Effector memory CD4-positive, alpha-beta T cell (primary cell): ENCODE measurements around the gene SLC11A1.

Experiments used
- DNase-seq, 3 donors: peaks; one replicate each; pipeline ENCODE4 v3.0.0-alpha.2; 2020
- H3K27ac ChIP-seq: 2 replicates; pipeline ENCODE4 v1.7.0; 2013; ENCODE audit warnings: mild to moderate bottlenecking, low read length, moderate library complexity; ENCODE audit not compliant: insufficient read depth, poor library complexity, severe bottlenecking
- H3K27me3 ChIP-seq: replicated peaks from 2 replicates; pipeline ENCODE4 v1.7.0; 2013; ENCODE audit warnings: mild to moderate bottlenecking, low read length; ENCODE audit not compliant: insufficient read depth, control insufficient read depth, poor library complexity, severe bottlenecking
- H3K36me3 ChIP-seq: 2 replicates; pipeline ENCODE4 v1.7.0; 2013; ENCODE audit warnings: mild to moderate bottlenecking, low read length, moderate library complexity; ENCODE audit not compliant: control insufficient read depth, insufficient read depth
- H3K4me1 ChIP-seq: 2 replicates; pipeline ENCODE4 v1.7.0; 2013; ENCODE audit warnings: low read length, mild to moderate bottlenecking; ENCODE audit not compliant: control insufficient read depth, insufficient read depth, poor library complexity, severe bottlenecking
- H3K4me3 ChIP-seq: 2 replicates; pipeline ENCODE4 v1.7.0; 2013; ENCODE audit warnings: low read length, low read depth, mild to moderate bottlenecking; ENCODE audit not compliant: insufficient read depth, poor library complexity, severe bottlenecking
- H3K9me3 ChIP-seq: 2 replicates; pipeline ENCODE4 v1.7.0; 2013; ENCODE audit warnings: mild to moderate bottlenecking, low read length, moderate library complexity; ENCODE audit not compliant: control insufficient read depth

Gene SLC11A1

DNA sequence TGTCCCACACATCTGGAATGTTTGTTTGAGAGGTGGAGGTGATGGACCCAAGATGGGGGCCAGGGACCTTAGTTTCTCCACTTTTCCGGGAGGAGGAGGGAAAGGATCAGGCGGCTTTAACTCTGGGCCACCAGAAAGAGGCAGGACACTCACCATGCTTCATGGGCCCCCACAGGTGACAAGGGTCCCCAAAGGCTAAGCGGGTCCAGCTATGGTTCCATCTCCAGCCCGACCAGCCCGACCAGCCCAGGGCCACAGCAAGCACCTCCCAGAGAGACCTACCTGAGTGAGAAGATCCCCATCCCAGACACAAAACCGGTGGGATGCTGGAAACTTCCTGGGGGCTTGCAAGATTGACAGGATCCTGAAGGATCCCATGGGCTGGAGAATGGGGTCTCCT, 712 bp downstream of the SLC11A1 start:
- Histone ChIP-seq H3K9me3 (no peaks in the 10 kb centered on the region), H3K27ac (no peak overlapping the region), H3K27me3 (no peaks in the 10 kb centered on the region), H3K36me3 (no peaks in the 10 kb centered on the region), H3K4me1 (no peaks in the 10 kb centered on the region), H3K4me3 (no peak overlapping the region)
- DNase-seq = no peak

DNA sequence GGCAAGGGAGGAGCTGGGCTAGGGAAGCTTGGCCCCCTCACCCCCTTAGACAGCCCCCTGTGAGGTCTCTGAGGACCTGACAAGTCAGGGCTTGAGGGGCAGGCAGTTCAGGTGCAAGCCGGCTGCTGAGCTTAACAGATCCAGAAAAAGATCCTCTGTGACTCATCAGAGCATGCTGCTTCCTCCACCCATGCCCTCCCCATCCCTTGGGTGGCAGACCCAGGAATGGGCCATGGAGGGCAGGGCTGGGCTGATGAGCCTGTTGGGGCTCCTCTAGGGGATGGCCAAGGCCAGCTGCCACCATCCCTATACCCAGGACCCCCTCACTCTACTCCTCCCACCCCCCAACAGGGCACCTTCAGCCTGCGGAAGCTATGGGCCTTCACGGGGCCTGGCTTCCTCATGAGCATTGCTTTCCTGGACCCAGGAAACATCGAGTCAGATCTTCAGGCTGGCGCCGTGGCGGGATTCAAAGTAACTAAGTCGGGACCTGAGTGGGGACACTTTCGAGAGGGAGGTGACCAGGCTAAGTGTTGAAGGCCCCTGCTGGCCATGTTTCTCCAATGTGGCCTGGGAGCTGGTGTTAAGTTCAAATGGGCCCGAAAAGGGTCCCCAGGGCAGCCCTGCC, 1.9 kb downstream of the SLC11A1 start:
- Histone ChIP-seq H3K36me3 (no peaks in the 10 kb centered on the region), H3K27ac (no peak overlapping the region), H3K4me1 (no peaks in the 10 kb centered on the region), H3K27me3 (no peaks in the 10 kb centered on the region), H3K9me3 (no peaks in the 10 kb centered on the region), H3K4me3 (no peak overlapping the region)
- no peak for DNase-seq

- Histone ChIP-seq H3K27me3 (no peaks in the 10 kb centered on the region), H3K9me3 (no peaks in the 10 kb centered on the region), H3K27ac (no peak overlapping the region), H3K4me3 (no peak overlapping the region), H3K36me3 (no peaks in the 10 kb centered on the region), H3K4me1 (no peaks in the 10 kb centered on the region)
- no peak for DNase-seq
Measured at GRCh38 chr2:218384975-218385374, 2.9 kb downstream of the SLC11A1 start.

DNA sequence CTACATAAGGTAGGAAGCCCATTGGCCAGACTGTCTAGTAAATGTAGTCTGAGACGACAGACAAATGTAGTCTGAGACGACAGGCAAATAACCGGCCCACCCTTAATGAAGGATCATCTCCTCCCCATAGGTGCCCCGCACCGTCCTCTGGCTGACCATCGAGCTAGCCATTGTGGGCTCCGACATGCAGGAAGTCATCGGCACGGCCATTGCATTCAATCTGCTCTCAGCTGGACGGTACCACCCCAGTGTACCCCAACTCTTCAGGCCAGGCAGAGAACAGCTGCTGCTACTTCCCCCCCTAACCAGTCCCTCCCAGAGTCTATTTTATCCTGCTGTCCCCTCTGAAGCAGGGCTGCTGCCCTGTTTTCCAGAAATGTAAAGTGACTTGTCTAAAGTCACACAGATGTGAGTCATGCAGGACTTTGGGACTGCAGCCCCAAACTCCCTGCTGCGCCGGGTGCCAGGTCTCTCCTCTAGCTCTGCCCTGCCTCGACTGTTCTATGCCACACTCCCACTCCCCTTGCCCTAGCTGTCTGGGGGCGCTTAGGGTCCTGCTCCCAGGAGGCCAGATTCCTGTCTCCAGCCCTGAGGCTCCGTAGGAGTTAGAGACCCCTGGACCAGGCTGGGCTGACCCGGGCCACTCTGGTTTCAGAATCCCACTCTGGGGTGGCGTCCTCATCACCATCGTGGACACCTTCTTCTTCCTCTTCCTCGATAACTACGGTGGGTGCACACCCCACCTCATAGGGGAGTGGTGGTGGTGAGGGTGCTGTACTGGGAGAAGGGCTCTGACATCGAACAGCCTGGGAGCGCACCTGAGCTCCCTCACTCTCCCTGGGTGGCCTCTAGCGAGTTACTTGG, 4.7 kb downstream of the SLC11A1 start:
- DNase-seq = no peak
- Histone ChIP-seq H3K27me3 (no peaks in the 10 kb centered on the region), H3K4me3 (no peak overlapping the region), H3K36me3 (no peaks in the 10 kb centered on the region), H3K9me3 (no peaks in the 10 kb centered on the region), H3K27ac (no peak overlapping the region), H3K4me1 (no peaks in the 10 kb centered on the region)

- Histone ChIP-seq H3K36me3 (no peaks in the 10 kb centered on the region), H3K9me3 (no peaks in the 10 kb centered on the region), H3K4me1 (no peaks in the 10 kb centered on the region), H3K27me3 (no peaks in the 10 kb centered on the region), H3K4me3 (no peak overlapping the region), H3K27ac (no peak overlapping the region)
- DNase-seq = no peak
Measured at GRCh38 chr2:218387369-218388194, 5.5 kb downstream of the SLC11A1 start.

DNA sequence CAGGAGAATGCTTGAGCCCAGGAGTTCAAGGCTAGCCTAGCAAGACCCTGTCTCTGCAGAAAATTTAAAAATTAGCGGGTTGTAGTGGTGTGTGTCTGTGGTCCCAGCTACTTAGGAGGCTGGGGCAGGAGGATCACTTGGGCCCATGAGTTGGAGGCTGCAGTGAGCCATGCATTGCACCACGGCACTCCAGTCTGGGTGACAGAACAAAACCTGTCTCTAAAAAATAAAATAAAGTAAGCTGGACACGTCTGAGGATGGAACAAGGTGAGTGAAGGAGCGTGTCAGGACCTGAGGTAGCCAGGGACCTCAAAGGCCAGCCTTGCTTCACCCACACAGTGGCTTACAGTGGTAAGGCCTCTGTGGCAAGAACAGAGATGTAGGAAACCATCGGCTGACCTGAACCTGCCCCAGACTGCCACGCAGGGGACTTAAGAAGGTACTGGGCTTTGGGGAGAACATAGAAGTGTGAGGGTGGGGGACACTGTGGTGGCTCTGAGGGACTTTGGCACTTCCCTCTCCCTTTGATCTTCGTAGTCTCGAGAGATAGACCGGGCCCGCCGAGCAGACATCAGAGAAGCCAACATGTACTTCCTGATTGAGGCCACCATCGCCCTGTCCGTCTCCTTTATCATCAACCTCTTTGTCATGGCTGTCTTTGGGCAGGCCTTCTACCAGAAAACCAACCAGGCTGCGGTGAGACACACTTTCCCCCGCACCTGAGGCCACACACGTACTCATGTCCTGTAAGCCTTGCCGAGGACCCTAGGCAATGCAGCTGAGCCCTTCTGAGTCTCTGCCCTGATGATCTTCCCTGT, 7.5 kb downstream of the SLC11A1 start:
- Histone ChIP-seq H3K36me3 (no peaks in the 10 kb centered on the region), H3K27ac (no peak overlapping the region), H3K27me3 (no peaks in the 10 kb centered on the region), H3K9me3 (no peaks in the 10 kb centered on the region), H3K4me1 (no peaks in the 10 kb centered on the region), H3K4me3 (no peak overlapping the region)
- no peak for DNase-seq

DNA sequence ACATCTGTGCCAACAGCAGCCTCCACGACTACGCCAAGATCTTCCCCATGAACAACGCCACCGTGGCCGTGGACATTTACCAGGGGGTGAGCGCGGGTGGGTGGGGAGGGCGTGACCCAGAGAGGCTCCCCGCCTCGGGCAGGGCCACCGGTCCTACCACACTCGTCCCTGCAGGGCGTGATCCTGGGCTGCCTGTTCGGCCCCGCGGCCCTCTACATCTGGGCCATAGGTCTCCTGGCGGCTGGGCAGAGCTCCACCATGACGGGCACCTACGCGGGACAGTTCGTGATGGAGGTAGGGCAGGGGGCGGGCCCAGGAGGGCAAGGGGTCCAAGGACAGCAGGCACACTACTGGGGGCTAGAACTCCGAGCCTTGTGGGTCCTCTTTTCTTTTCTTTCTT, 9.1 kb downstream of the SLC11A1 start:
- Histone ChIP-seq H3K4me3 (no peak overlapping the region), H3K27ac (no peak overlapping the region), H3K36me3 (no peaks in the 10 kb centered on the region), H3K9me3 (no peaks in the 10 kb centered on the region), H3K4me1 (peaks cover 3% of the 10 kb centered on the region), H3K27me3 (no peaks in the 10 kb centered on the region)
- no peak for DNase-seq

DNA sequence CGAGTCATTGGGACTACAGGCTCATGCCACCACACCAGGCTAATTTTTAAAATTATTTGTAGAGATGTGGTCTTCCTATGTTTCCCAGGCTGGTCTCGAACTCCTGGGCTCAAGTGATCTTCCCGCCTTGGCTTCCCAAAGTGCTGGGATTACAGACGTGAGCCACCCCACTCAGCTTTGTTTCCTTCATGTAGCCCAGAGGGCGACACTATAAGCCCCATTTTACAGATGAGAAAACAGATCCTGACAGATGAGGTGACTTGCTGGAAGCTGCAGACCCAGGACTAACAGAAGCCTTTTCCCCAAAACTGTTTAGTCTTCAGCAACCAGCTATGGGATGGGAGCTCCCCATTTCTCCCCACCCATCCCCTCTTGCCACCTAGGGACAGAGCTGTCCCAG, 10.4 kb downstream of the SLC11A1 start:
- Histone ChIP-seq H3K9me3 (no peaks in the 10 kb centered on the region), H3K36me3 (no peaks in the 10 kb centered on the region), H3K4me1 (peaks cover 16% of the 10 kb centered on the region), H3K27me3 (no peaks in the 10 kb centered on the region), H3K4me3 (no peak overlapping the region), H3K27ac (no peak overlapping the region)
- no peak for DNase-seq

DNA sequence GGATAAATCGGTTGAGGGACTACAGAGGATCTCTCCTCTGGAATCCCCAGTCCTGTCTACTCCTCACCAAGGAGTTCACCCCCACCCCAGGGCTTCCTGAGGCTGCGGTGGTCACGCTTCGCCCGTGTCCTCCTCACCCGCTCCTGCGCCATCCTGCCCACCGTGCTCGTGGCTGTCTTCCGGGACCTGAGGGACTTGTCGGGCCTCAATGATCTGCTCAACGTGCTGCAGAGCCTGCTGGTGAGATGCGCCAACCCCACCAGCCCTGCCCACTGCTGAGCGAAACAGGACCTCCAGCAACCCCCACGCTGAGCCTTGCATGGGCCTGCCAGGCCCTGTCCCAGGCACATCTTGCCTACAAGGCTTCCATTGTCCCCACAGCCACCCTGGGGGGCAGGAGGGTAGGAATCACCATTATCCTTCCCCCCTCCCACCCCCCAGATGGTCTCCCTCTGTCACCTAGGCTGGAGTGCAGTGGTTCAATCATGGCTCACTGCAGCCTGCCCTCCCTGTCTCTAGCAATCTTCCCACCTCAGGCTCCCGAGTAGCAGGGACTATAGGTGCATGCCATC, 10.9 kb downstream of the SLC11A1 start:
- H3K4me3 ChIP-seq = no peak overlapping the region
- DNase-seq = no peak
- H3K9me3 ChIP-seq = no peaks in the 10 kb centered on the region
- H3K36me3 ChIP-seq = no peaks in the 10 kb centered on the region
- H3K4me1 ChIP-seq = peaks cover 21% of the 10 kb centered on the region
- no peak overlapping the region for H3K27ac ChIP-seq
- H3K27me3 ChIP-seq = no peaks in the 10 kb centered on the region
